Skeletal muscle cell (primary cell): Measurements from ENCODE around the gene LRFN3.
"Not testable (repeated sequence)": the region's sequence is repeated elsewhere in the genome, so short reads cannot be mapped to it uniquely, and the experiment has no call there.

Experiments
- DNase-seq: peaks from one replicate; pipeline ENCODE4 v3.0.0-alpha.2; 2010; ENCODE audit warnings: low read depth
- H3K4me3 ChIP-seq: 2 replicates; pipeline ENCODE4 v1.5.1; 2011; ENCODE audit warnings: low read depth, mild to moderate bottlenecking, control low read depth, low read length, moderate library complexity

LRFN3 gene

GRCh38 chr19:35959040-35959967 lies 23.1 kb downstream of the LRFN3 start:
- DNase-seq, result no peak
- no peak overlapping the region for H3K4me3 ChIP-seq

- no peak overlapping the region for H3K4me3 ChIP-seq
- DNase-seq, result no peak
These were observed 23.8 kb downstream of the LRFN3 start for GRCh38 chr19:35959968-35960320.

GRCh38 chr19:35960432-35960972 lies 24.3 kb downstream of the LRFN3 start:
- H3K4me3 ChIP-seq, result no peak overlapping the region
- DNase-seq, result no peak

GRCh38 chr19:35963514-35963913 lies 27.3 kb downstream of the LRFN3 start:
- DNase-seq, result peak; percentile 22

GRCh38 chr19:35966771-35967170 lies 30.6 kb downstream of the LRFN3 start:
- DNase-seq, result no peak
- H3K4me3 ChIP-seq, result no peak overlapping the region

More at GRCh38 chr19:35963514-35963913, 27.3 kb downstream of the LRFN3 start:
- no peak overlapping the region for H3K4me3 ChIP-seq

- DNase-seq, result no peak
- H3K4me3 ChIP-seq, result no peak overlapping the region
These were observed 37.3 kb downstream of the LRFN3 start for GRCh38 chr19:35973487-35973886.

- DNase-seq, result no peak
These were observed 39.5 kb downstream of the LRFN3 start for GRCh38 chr19:35975608-35976214.

GRCh38 chr19:35977446-35978222 lies 41.5 kb downstream of the LRFN3 start:
- no peak for DNase-seq
- H3K4me3 ChIP-seq, result no peak overlapping the region

More at GRCh38 chr19:35975608-35976214, 39.5 kb downstream of the LRFN3 start:
- no peak overlapping the region for H3K4me3 ChIP-seq

GRCh38 chr19:35978271-35978670 lies 42.1 kb downstream of the LRFN3 start:
- no peak overlapping the region for H3K4me3 ChIP-seq
- no peak for DNase-seq

- DNase-seq, result no peak
- no peak overlapping the region for H3K4me3 ChIP-seq
These were observed 42.7 kb downstream of the LRFN3 start for GRCh38 chr19:35978832-35979365.

GRCh38 chr19:35980997-35981396 lies 44.8 kb downstream of the LRFN3 start:
- not testable (repeated sequence) for DNase-seq, H3K4me3 ChIP-seq

- H3K4me3 ChIP-seq, result no peak overlapping the region
These were observed 47.0 kb downstream of the LRFN3 start for GRCh38 chr19:35983177-35983576.

GRCh38 chr19:35986111-35986510 lies 49.9 kb downstream of the LRFN3 start:
- DNase-seq, result no peak
- no peak overlapping the region for H3K4me3 ChIP-seq

More at GRCh38 chr19:35983177-35983576, 47.0 kb downstream of the LRFN3 start:
- DNase-seq, result no peak

GRCh38 chr19:35986664-35987570 lies 50.7 kb downstream of the LRFN3 start:
- H3K4me3 ChIP-seq, result peak overlapping the region; percentile 38
- no peak for DNase-seq

GRCh38 chr19:35987571-35987896 lies 51.4 kb downstream of the LRFN3 start:
- H3K4me3 ChIP-seq, result peak overlapping the region; percentile 38
- DNase-seq, result no peak

GRCh38 chr19:35988824-35989223 lies 52.6 kb downstream of the LRFN3 start:
- H3K4me3 ChIP-seq, result no peak overlapping the region
- no peak for DNase-seq

- no peak for DNase-seq
- H3K4me3 ChIP-seq, result no peak overlapping the region
These were observed 54.0 kb downstream of the LRFN3 start for GRCh38 chr19:35990156-35990555.
